Left lung (tissue), 10 donors: Measurements from ENCODE around the gene GLI3. TPM values are rescaled to one million over a fixed set of nuclear protein-coding genes. Genes with fewer than 3 reads are reported as not detected.
A peak's percentile ranks its signal among the peaks of the same experiment; 100 is the strongest.

Experiments used
- ATAC-seq: fragments of 200-7000 bp; cut with Tn5 transposase; one replicate; pipeline ENCODE4 v1.9.1; 2020; ENCODE audit warnings: moderate library complexity
- DNase-seq, 4 donors: peaks; one replicate each; pipeline ENCODE4 v3.0.0-alpha.2; 2013 to 2020
- H3K27ac ChIP-seq, 2 donors: fragments of 200-600 bp; sonication (generic) in 1 of 2; one replicate each; pipeline versions ENCODE4 v1.5.0 to v1.8.0; 2020 to 2021
- H3K27me3 ChIP-seq, 2 donors: fragments of 200-600 bp; sonication (generic) in 1 of 2; one replicate each; pipeline versions ENCODE4 v1.5.0 to v1.8.0; 2020 to 2021
- H3K36me3 ChIP-seq, 2 donors: fragments of 200-600 bp; sonication (generic) in 1 of 2; one replicate each; pipeline versions ENCODE4 v1.5.0 to v1.8.0; 2020 to 2021
- H3K4me1 ChIP-seq, 2 donors: fragments of 200-600 bp; one replicate each; pipeline ENCODE4 v1.8.0; 2021
- H3K4me3 ChIP-seq, 2 donors: fragments of 200-600 bp; sonication (generic) in 1 of 2; one replicate each; pipeline versions ENCODE4 v1.5.0 to v1.8.0; 2020 to 2021; ENCODE audit warnings: mild to moderate bottlenecking in 1 of 2
- H3K9me3 ChIP-seq, 2 donors: fragments of 200-600 bp; sonication (generic) in 1 of 2; one replicate each; pipeline versions ENCODE4 v1.5.0 to v1.8.0; 2020 to 2021
- CTCF ChIP-seq, 2 donors: fragments of 200-600 bp; sonication (generic) in 1 of 2; IDR thresholded peaks; one replicate each; pipeline versions ENCODE4 v1.5.0 to v1.8.0; 2021; ENCODE audit warnings: antibody characterized with exemption in 2 of 2
- intact Hi-C, 2 donors: fragments of 100-400 bp; cut with DNase I; formaldehyde crosslinking; loops; one replicate each; pipeline versions ENCODE4 v1.11.2 to v1.14.2; 2022
- polyA plus RNA-seq, 6 donors: library from polyadenylated mRNA; unstranded; fragments of 120-200 nt; gene quantifications; one replicate each; pipeline ENCODE4 v1.2.1, GENCODE V29; 2013; ENCODE audit not compliant: insufficient read length in 6 of 6
- total RNA-seq, 2 donors: library from RNA; stranded (reverse); fragmentation: NEBNext Ultra II Directional; extraction: Animal tissue kit (Norgen Biotek cat#: 25700); gene quantifications; one replicate each; pipeline ENCODE4 v1.2.1, GENCODE V29; 2021
- donor health status: DM: no; HTN: yes; CAD: no.
- donor health status: DM: no; HTN: no; CAD: no.

GLI3 gene
- total and polyA plus RNA-seq, 8 donors = 20.3 to 38.0 (median 31.3) TPM

- intact Hi-C loops = no loop called here
- H3K4me1 ChIP-seq = peaks cover 0 to 29% of the 10 kb centered on the region in 2 donors
Observed at GRCh38 chr7:42238709-42239366, 1.8 kb upstream of the GLI3 start.

GRCh38 chr7:42237811-42238541 is 967 bp upstream of the GLI3 start:
- intact Hi-C loops = no loop called here
- ATAC-seq = peak; percentile 17
- DNase-seq = peak; percentile 79 to 91 (median 82)
- H3K9me3 ChIP-seq = no peaks in the 10 kb centered on the region
- H3K4me3 ChIP-seq = peak overlapping the region; percentile 46 to 70
- H3K27ac ChIP-seq = peak overlapping the region; percentile 79 to 88
- peaks cover 0 to 29% of the 10 kb centered on the region in 2 donors for H3K4me1 ChIP-seq
- no peak for TF ChIP-seq CTCF (IDR thresholded peaks at IDR 0.05)
- H3K36me3 ChIP-seq = no peaks in the 10 kb centered on the region
- peaks cover 4 to 64% of the 10 kb centered on the region in 2 donors for H3K27me3 ChIP-seq

More at GRCh38 chr7:42238709-42239366, 1.8 kb upstream of the GLI3 start:
- Histone ChIP-seq H3K27me3 (peaks cover 4 to 60% of the 10 kb centered on the region in 2 donors), H3K27ac (peak overlapping the region; percentile 48 to 74), H3K36me3 (no peaks in the 10 kb centered on the region), H3K4me3 (peak overlapping the region in 1 of 2 donors; percentile 16), H3K9me3 (no peaks in the 10 kb centered on the region)
- DNase-seq = peak in 1 of 4 donors; percentile 37
- ATAC-seq = no peak
- no peak for TF ChIP-seq CTCF (IDR thresholded peaks at IDR 0.05)

- no peak for TF ChIP-seq CTCF (IDR thresholded peaks at IDR 0.05)
- peak; percentile 41 for ATAC-seq
- Histone ChIP-seq H3K36me3 (no peaks in the 10 kb centered on the region), H3K27me3 (peaks cover 4 to 72% of the 10 kb centered on the region in 2 donors), H3K9me3 (no peaks in the 10 kb centered on the region), H3K4me3 (peak overlapping the region; percentile 57 to 70), H3K4me1 (peaks cover 0 to 29% of the 10 kb centered on the region in 2 donors), H3K27ac (peak overlapping the region; percentile 71 to 79)
- peak in 3 of 4 donors; percentile 40 to 82 (median 70) for DNase-seq
- intact Hi-C loops = no loop called here
Observed at GRCh38 chr7:42236266-42236975, 588 bp downstream of the GLI3 start.

GRCh38 chr7:42235741-42236161 is 1.3 kb downstream of the GLI3 start:
- Histone ChIP-seq H3K4me1 (peaks cover 0 to 29% of the 10 kb centered on the region in 2 donors), H3K4me3 (peak overlapping the region; percentile 57 to 70), H3K36me3 (no peaks in the 10 kb centered on the region), H3K27ac (peak overlapping the region; percentile 71 to 79), H3K9me3 (no peaks in the 10 kb centered on the region), H3K27me3 (peaks cover 4 to 73% of the 10 kb centered on the region in 2 donors)
- no peak for TF ChIP-seq CTCF (IDR thresholded peaks at IDR 0.05)
- intact Hi-C loops = no loop called here
- no peak for ATAC-seq
- DNase-seq = no peak
